Mesendoderm (in vitro differentiated cells): ENCODE measurements around the gene MYBPC3.
A peak's percentile ranks its signal among the peaks of the same experiment; 100 is the strongest.

Source experiments
- DNase-seq: peaks from one replicate; pipeline ENCODE4 v3.0.0; 2013
- H2AK5ac ChIP-seq: 2 replicates; pipeline ENCODE4 v1.6.1; 2013; ENCODE audit warnings: low read length, inconsistent platforms
- H2BK120ac ChIP-seq: 2 replicates; pipeline ENCODE4 v1.6.1; 2013; ENCODE audit warnings: low read depth, mild to moderate bottlenecking, low read length, moderate library complexity, mixed read lengths
- H2BK15ac ChIP-seq: replicated peaks from 2 replicates; pipeline ENCODE4 v1.6.1; 2013; ENCODE audit warnings: low read depth, mild to moderate bottlenecking, moderate library complexity
- H2BK5ac ChIP-seq: 2 replicates; pipeline ENCODE4 v1.6.1; 2013; ENCODE audit warnings: low read length, inconsistent platforms
- H3K18ac ChIP-seq: 2 replicates; pipeline ENCODE4 v1.6.1; 2013; ENCODE audit warnings: mild to moderate bottlenecking, low read length, mixed read lengths
- H3K23ac ChIP-seq: one replicate; pipeline ENCODE4 v1.6.1; 2013; ENCODE audit warnings: low read length
- H3K27ac ChIP-seq: 2 replicates; pipeline ENCODE4 v1.5.1; 2013; ENCODE audit warnings: low read depth, mild to moderate bottlenecking, inconsistent platforms, low read length, moderate library complexity
- H3K27me3 ChIP-seq: 2 replicates; pipeline ENCODE4 v1.6.1; 2013; ENCODE audit warnings: low read length, control low read depth, mild to moderate bottlenecking, inconsistent platforms; ENCODE audit not compliant: insufficient read depth, poor library complexity
- H3K36me3 ChIP-seq: 2 replicates; pipeline ENCODE4 v1.6.1; 2013; ENCODE audit warnings: low read length, inconsistent platforms; ENCODE audit not compliant: control insufficient read depth, insufficient read depth
- H3K4ac ChIP-seq: one replicate; pipeline ENCODE4 v1.6.1; 2013; ENCODE audit warnings: low read depth, mild to moderate bottlenecking, low read length, moderate library complexity
- H3K4me1 ChIP-seq: 2 replicates; pipeline ENCODE4 v1.6.1; 2013; ENCODE audit warnings: low read depth, low read length, inconsistent platforms; ENCODE audit not compliant: control insufficient read depth
- H3K4me2 ChIP-seq: 2 replicates; pipeline ENCODE4 v1.6.1; 2013; ENCODE audit warnings: low read length
- H3K4me3 ChIP-seq: 2 replicates; pipeline ENCODE4 v1.5.1; 2013; ENCODE audit warnings: mild to moderate bottlenecking, low read length
- H3K56ac ChIP-seq: one replicate; pipeline ENCODE4 v1.6.1; 2013; ENCODE audit warnings: low read length
- H3K79me1 ChIP-seq: 2 replicates; pipeline ENCODE4 v1.6.1; 2013; ENCODE audit warnings: low read length, inconsistent platforms
- H3K79me2 ChIP-seq: 2 replicates; pipeline ENCODE4 v1.6.1; 2013; ENCODE audit warnings: mild to moderate bottlenecking, low read length; ENCODE audit not compliant: control insufficient read depth, insufficient read depth
- H3K9ac ChIP-seq: 2 replicates; pipeline ENCODE4 v1.6.1; 2013; ENCODE audit warnings: low read length, inconsistent platforms
- H4K5ac ChIP-seq: one replicate; pipeline ENCODE4 v1.6.1; 2013; ENCODE audit warnings: low read length
- H4K8ac ChIP-seq: one replicate; pipeline ENCODE4 v1.6.1; 2013; ENCODE audit warnings: low read depth, mild to moderate bottlenecking, control low read depth, low read length, moderate library complexity
- WGBS: extraction: QIAGEN DNeasy Blood & Tissue Kit; methylation state at CpG from one replicate; pipeline ENCODE4 v1.1.7; 2013; ENCODE audit warnings: low lambda C conversion rate, missing lambda C conversion rate; ENCODE audit not compliant: insufficient coverage; ENCODE audit errors: extremely low coverage; 5-methylcytosine and 5-hydroxymethylcytosine counted together

Gene MYBPC3

DNA sequence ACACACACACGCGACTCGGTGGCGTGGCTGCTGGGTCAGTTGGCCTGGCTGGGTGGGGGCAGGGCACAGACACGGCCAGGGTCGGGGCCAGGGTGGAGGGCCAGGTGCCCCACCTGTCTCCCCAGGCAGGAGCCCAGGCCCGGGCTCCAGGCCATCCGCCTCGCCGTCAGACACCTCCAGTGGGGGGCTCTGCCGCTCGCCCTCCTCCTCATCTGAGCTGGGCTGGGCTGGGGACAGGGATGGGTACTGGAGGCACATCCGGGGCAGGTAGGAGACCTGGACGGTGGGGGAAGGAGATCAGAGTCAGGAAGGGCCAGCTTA, 6.2 kb upstream of the MYBPC3 start:
- Histone ChIP-seq H4K8ac (no peak overlapping the region), H3K4me2 (no peak overlapping the region)

GRCh38 chr11:47357985-47358730, 5.7 kb upstream of the MYBPC3 start:
- no peak overlapping the region for H2AK5ac ChIP-seq
- no peak overlapping the region for H3K4me2 ChIP-seq
- no peak overlapping the region for H3K9ac ChIP-seq
- no peak overlapping the region for H3K23ac ChIP-seq
- H3K79me1 ChIP-seq: no peaks in the 10 kb centered on the region
- H2BK5ac ChIP-seq: no peak overlapping the region
- no peaks in the 10 kb centered on the region for H3K27me3 ChIP-seq
- DNase-seq: no peak
- no peak overlapping the region for H4K8ac ChIP-seq
- no peak overlapping the region for H4K5ac ChIP-seq
- no CpG with 5 or more reads among the region's 6 CpGs for WGBS
- H3K27ac ChIP-seq: no peak overlapping the region
- H3K79me2 ChIP-seq: no peaks in the 10 kb centered on the region
- H3K18ac ChIP-seq: no peak overlapping the region
- H3K4ac ChIP-seq: no peak overlapping the region
- no peaks in the 10 kb centered on the region for H3K4me1 ChIP-seq
- H2BK15ac ChIP-seq: no peak overlapping the region
- no peak overlapping the region for H2BK120ac ChIP-seq
- H3K4me3 ChIP-seq: no peak overlapping the region
- H3K36me3 ChIP-seq: no peaks in the 10 kb centered on the region
- no peak overlapping the region for H3K56ac ChIP-seq

More for the DNA sequence above, 6.2 kb upstream of the MYBPC3 start:
- no peaks in the 10 kb centered on the region for H3K79me1 ChIP-seq
- DNase-seq: no peak
- H4K5ac ChIP-seq: no peak overlapping the region
- no peaks in the 10 kb centered on the region for H3K27me3 ChIP-seq
- no peak overlapping the region for H3K4me3 ChIP-seq
- no peak overlapping the region for H2BK120ac ChIP-seq
- H3K23ac ChIP-seq: no peak overlapping the region
- no peaks in the 10 kb centered on the region for H3K79me2 ChIP-seq
- no peak overlapping the region for H3K18ac ChIP-seq
- H3K4me1 ChIP-seq: no peaks in the 10 kb centered on the region
- peak overlapping the region; percentile 34 for H3K56ac ChIP-seq
- no peak overlapping the region for H2BK15ac ChIP-seq
- no peaks in the 10 kb centered on the region for H3K36me3 ChIP-seq
- no peak overlapping the region for H3K4ac ChIP-seq
- no CpG with 5 or more reads among the region's 14 CpGs for WGBS
- H2BK5ac ChIP-seq: no peak overlapping the region
- no peak overlapping the region for H2AK5ac ChIP-seq
- no peak overlapping the region for H3K27ac ChIP-seq
- no peak overlapping the region for H3K9ac ChIP-seq

DNA sequence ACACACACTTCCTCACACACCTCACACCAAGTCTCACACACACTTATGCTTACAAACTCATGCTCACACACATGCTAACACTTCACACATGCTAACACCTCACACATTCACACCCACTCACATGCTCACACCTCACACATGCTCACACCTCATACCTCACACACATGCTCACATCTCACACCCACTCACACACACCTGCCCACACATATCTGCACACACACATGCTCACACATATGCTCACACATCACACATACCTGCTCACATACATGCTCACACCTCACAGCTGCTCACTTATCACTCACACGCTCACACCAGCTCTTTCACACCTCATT, 4.5 kb upstream of the MYBPC3 start:
- Histone ChIP-seq H3K4me1 (no peaks in the 10 kb centered on the region), H2BK15ac (no peak overlapping the region), H2AK5ac (no peak overlapping the region), H2BK5ac (no peak overlapping the region), H4K5ac (no peak overlapping the region), H4K8ac (no peak overlapping the region), H3K27me3 (no peaks in the 10 kb centered on the region), H3K56ac (no peak overlapping the region), H3K27ac (no peak overlapping the region), H3K79me1 (no peaks in the 10 kb centered on the region), H3K9ac (no peak overlapping the region), H3K18ac (no peak overlapping the region), H3K4me2 (no peak overlapping the region), H3K79me2 (no peaks in the 10 kb centered on the region), H3K4me3 (no peak overlapping the region), H2BK120ac (no peak overlapping the region), H3K23ac (no peak overlapping the region), H3K4ac (no peak overlapping the region), H3K36me3 (no peaks in the 10 kb centered on the region)
- DNase-seq: no peak
- no CpG with 5 or more reads among the region's 1 CpG for WGBS

DNA sequence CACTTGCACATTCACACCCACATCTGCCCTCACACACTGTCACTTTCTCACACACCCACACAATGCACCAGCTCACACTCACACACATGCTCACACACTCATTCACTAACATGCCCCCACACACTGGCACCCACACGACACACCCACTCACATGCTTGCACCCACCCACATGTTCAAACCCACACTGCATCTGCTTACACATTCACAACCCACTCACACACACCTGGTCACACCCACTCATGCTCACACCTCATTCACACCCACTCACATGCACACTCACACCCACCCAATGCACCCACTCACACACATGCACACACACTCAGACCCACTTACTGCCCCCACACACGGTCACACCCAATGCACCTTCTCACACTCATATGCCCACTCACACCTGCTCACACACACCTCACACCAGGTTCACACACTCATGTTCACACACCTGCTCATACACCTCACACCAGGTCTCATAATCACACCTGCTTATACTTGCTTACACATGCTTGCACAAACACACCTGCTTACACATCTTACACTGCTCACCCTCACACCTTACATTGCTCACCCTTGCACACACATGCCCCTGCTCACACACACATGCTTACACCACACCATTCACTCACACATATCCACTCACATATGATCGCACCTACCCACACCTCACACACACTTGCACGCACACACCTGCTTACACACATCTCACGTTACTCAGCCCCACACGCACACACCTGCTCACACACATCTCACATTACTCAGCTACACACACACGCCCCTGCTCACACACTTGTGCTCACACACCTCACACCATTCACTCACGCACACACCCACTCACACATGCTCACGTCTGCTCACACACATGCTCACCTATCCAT, 3.9 kb upstream of the MYBPC3 start:
- no peak overlapping the region for H2BK120ac ChIP-seq
- H3K9ac ChIP-seq: no peak overlapping the region
- no peaks in the 10 kb centered on the region for H3K79me2 ChIP-seq
- peaks cover 2% of the 10 kb centered on the region for H3K4me1 ChIP-seq
- no peak overlapping the region for H3K56ac ChIP-seq
- H2BK5ac ChIP-seq: no peak overlapping the region
- H3K36me3 ChIP-seq: no peaks in the 10 kb centered on the region
- no peak overlapping the region for H3K18ac ChIP-seq
- H2BK15ac ChIP-seq: no peak overlapping the region
- no peak overlapping the region for H3K27ac ChIP-seq
- no peak overlapping the region for H3K23ac ChIP-seq
- WGBS: 100% methylated on average over 3 of the region's 9 CpGs
- no peak for DNase-seq
- no peak overlapping the region for H3K4ac ChIP-seq
- no peak overlapping the region for H3K4me3 ChIP-seq
- H4K8ac ChIP-seq: no peak overlapping the region
- peak overlapping the region; percentile 98 for H2AK5ac ChIP-seq
- H4K5ac ChIP-seq: no peak overlapping the region
- no peaks in the 10 kb centered on the region for H3K79me1 ChIP-seq
- H3K4me2 ChIP-seq: no peak overlapping the region
- H3K27me3 ChIP-seq: no peaks in the 10 kb centered on the region

- Histone ChIP-seq H3K79me2 (no peaks in the 10 kb centered on the region), H3K4ac (no peak overlapping the region), H4K5ac (no peak overlapping the region), H2BK15ac (no peak overlapping the region), H2BK120ac (no peak overlapping the region), H3K23ac (no peak overlapping the region), H3K4me1 (peaks cover 2% of the 10 kb centered on the region), H2BK5ac (no peak overlapping the region), H3K4me3 (peak overlapping the region; percentile 7), H3K56ac (peak overlapping the region; percentile 80), H3K27ac (no peak overlapping the region), H4K8ac (no peak overlapping the region), H3K36me3 (no peaks in the 10 kb centered on the region), H2AK5ac (peak overlapping the region; percentile 98), H3K27me3 (no peaks in the 10 kb centered on the region), H3K79me1 (no peaks in the 10 kb centered on the region), H3K4me2 (no peak overlapping the region), H3K18ac (peak overlapping the region; percentile 77), H3K9ac (peak overlapping the region; percentile 61)
- DNase-seq: peak; percentile 98
- WGBS: 100% methylated on average over 4 of the region's 47 CpGs
These were observed 3.0 kb upstream of the MYBPC3 start for GRCh38 chr11:47355283-47356128.
